22Rv1 (cell line): ENCODE data around the gene FAM98B.

Experiments
- H3K27ac ChIP-seq: fragments of 450-650 bp; 2 replicates; pipeline ENCODE4 v1.5.1; 2017
- ZFX ChIP-seq: fragments of 450-650 bp; IDR thresholded peaks from 2 replicates; pipeline ENCODE4 v1.6.1; 2017; ENCODE audit warnings: antibody characterized with exemption, borderline replicate concordance
- TF ChIP-seq, protein P1 (sequence below): fragments of 450-650 bp; IDR thresholded peaks from 2 replicates; pipeline ENCODE4 v1.5.1; 2017; ENCODE audit warnings: mild to moderate bottlenecking

FAM98B gene

DNA sequence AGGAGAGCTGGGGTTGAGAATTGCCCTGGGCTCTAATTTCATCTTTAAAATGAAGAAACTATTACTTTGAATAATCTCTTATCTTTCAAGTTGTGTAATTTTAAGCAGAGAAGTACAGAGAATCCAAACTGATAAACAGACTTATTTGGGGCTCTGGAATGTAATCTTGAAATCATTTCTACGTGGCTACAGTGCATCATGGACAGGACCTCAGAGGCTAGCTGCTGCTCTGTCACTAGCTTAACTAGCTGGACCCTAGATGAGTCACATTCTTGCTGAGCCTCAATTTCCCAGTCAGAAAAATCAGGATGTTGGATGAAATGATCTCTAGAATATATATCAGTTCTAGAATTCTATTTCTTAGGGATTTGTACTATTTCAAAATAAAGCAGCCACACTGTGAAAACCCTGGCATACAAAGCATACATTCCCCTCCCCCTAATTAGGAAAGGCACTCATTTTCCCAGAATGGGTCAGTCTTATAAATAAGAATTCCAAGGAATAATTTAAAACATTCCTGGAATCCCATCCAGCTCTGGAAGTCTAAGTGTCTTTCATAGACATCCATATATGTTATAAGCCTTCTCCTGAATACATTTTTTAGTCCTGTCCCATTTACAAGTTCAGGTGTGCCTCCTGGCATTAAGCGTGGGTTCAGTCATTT is 63.5 kb downstream of the FAM98B start:
- TF ChIP-seq, protein P1, sequence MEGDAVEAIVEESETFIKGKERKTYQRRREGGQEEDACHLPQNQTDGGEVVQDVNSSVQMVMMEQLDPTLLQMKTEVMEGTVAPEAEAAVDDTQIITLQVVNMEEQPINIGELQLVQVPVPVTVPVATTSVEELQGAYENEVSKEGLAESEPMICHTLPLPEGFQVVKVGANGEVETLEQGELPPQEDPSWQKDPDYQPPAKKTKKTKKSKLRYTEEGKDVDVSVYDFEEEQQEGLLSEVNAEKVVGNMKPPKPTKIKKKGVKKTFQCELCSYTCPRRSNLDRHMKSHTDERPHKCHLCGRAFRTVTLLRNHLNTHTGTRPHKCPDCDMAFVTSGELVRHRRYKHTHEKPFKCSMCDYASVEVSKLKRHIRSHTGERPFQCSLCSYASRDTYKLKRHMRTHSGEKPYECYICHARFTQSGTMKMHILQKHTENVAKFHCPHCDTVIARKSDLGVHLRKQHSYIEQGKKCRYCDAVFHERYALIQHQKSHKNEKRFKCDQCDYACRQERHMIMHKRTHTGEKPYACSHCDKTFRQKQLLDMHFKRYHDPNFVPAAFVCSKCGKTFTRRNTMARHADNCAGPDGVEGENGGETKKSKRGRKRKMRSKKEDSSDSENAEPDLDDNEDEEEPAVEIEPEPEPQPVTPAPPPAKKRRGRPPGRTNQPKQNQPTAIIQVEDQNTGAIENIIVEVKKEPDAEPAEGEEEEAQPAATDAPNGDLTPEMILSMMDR: no peak
- TF ChIP-seq ZFX: no peak
- no peak overlapping the region for H3K27ac ChIP-seq

DNA sequence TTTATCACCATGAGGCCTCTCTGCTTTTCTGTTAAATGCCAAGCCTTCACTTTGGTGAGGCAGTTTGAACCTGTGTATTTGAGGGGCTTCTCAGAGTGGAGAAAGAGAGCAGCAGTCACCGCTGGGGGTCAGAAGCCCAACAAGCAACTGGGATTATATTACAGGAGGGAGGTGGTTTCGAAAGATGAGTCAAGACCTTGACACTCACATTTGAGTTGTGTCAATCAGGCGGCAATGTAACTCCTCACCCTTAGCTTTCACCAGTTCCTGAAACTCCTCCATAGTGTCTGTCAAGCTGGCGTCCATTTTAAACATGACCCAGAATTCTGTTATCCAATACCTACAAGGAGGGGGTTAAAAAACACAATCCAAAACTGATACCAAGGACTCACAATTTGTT is 64.2 kb downstream of the FAM98B start:
- H3K27ac ChIP-seq: no peak overlapping the region
- TF ChIP-seq, protein P1: no peak
- TF ChIP-seq ZFX: no peak

DNA sequence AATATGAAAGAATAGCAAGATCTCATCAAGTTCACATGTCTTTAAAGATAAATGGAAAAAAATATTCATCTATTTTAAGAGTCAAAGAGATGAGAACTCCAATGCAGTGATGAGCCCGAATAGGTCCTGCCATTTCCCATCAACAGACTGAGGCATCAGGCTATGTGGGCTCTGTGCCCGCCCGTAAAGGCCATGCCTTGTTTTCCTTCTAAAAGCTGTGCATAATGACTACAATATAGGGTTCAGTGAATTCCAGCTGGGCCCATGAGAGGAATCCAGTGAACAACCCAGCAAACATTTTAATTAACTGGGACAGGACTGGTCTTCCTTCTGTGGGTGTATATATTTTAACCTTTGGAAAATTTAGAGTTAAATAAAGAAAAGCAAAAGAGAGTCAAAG is 66.1 kb downstream of the FAM98B start:
- no peak overlapping the region for H3K27ac ChIP-seq
- TF ChIP-seq, protein P1: no peak

DNA sequence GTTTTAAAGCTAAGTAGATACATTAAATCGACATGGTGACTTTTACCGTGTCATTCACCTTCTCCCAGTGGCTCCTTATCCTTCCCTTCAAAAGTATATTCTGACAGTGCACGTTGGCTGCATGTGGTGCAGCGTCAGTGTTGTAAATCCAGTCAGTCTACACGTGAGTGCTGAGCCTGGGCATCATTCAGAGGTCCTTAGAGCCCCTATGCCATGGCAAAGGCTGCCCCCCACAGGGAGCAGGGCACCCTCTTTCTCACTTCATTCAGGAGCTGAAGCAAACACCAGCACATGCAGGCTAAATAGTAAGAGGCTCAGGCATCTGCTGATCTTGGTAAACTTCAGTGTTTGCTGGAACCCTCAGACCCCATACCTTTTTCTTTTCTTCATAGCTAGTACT is 67.4 kb downstream of the FAM98B start:
- TF ChIP-seq ZFX: no peak
- TF ChIP-seq, protein P1: no peak
- no peak overlapping the region for H3K27ac ChIP-seq

DNA sequence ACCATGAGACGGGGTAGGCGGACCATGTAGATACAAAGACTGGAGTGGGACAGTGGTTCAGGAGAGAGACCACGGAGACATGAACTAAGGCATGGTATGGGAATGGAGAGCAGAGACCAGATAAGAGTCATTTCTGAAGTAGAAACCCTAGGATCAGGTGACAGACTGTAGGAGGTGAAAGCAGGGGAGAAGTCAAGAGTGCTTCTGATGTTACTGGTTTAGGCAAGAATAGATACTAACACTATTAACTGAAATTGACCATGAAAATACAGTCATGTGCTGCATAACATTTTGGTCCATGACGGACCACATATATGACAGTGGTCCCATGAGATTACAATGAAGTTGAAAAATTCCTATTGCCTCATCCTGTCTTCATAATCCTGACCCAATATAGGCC is 69.0 kb downstream of the FAM98B start:
- no peak overlapping the region for H3K27ac ChIP-seq
- TF ChIP-seq, protein P1: no peak
- TF ChIP-seq ZFX: no peak

DNA sequence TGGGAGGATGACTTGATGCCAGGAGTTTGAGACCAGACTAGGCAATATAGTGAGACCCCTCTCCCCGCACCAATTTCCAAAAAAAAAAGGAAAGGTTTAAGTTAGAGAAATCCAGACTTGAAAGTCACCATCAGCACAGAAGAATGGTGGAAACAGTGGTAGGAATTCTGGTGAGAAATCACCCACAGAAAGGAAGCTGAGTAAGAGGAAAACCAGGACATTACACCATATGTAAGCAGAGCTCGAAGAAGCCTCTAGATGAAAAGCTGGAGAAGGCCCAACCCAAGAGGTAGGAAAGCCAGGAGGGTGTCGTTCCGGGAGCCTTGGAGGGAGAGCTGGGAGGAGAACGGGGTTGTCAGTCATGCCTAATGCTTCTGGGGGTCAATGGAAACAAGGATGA is 70.2 kb downstream of the FAM98B start:
- no peak overlapping the region for H3K27ac ChIP-seq
- TF ChIP-seq, protein P1: no peak
- TF ChIP-seq ZFX: no peak

DNA sequence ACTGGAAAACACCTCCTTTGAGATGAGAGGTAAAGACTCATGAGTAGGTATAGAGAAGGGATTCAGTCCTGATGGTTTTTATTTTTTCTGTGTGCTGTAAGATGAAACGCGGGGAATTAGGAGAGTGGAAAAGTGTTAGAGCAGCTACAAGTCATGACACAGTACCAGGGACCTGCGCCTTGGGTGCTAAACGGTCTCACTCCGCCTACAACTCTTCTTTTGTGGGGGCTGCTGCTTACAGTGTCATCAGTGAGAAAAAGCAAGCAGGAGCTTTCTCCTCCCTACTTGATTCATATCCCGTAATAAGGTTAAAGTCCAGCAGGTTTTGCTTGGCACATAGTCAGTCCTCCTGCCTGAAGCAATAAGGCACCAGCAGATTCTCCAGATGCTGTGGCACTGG is 71.6 kb downstream of the FAM98B start:
- no peak overlapping the region for H3K27ac ChIP-seq
- TF ChIP-seq, protein P1: no peak
- no peak for TF ChIP-seq ZFX
